ENCODE results near the gene EVA1A. TPM values are rescaled to one million over a fixed set of nuclear protein-coding genes. Genes with fewer than 3 reads are reported as not detected.

The EVA1A gene
- total and polyA plus RNA-seq, 2 experiments from 2014 or later: 4.6 to 7.9 TPM

DNA sequence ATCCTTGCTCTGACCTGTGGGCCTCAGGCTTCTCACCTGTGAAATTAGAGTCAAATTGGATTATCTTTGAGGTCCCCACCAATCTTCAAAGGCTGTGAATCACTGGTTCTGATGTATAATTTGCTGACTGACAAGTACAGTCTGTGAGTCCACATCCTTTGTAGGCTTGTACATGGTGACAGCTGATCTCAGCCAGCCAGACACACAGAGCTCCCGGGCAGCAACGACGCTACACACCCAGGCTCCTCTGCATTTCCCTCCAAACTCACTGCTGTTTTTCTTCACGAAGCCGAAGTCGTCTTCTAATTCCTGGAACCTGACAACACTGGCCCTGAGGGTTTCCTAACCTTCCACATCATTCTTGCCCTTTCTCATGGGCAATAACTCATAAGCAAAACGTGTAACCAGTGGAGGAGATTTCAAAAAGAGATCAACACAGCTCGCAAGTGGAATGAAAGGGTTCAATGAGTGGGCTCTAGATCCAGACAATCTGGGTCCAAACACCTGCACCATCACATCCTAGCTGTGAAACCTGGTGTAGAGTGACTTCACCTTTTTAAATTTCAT, 37.9 kb upstream of the EVA1A start:
- Histone ChIP-seq H3K4me2 (no peak overlapping the region), H3K36me3 (ENCODE audit: insufficient read depth) (no peaks in the 10 kb centered on the region), H4K20me1 (replicated peaks; ENCODE audit: insufficient read depth) (no peaks in the 10 kb centered on the region), H3K9me2 (ENCODE audit: insufficient read depth) (peaks cover 4% of the 10 kb centered on the region; the same call in 1 of the 2 replicates), H3K79me2 (replicated peaks; ENCODE audit: insufficient read depth) (no peaks in the 10 kb centered on the region), H2AFZ (no peak overlapping the region), H3K4me1 (ENCODE audit: insufficient read depth) (no peaks in the 10 kb centered on the region), H3K27me3 (ENCODE audit: insufficient read depth) (no peaks in the 10 kb centered on the region), H3K4me3 (no peak overlapping the region), H3K27ac (ENCODE audit: low read depth) (no peak overlapping the region), H3F3A (replicated peaks; ENCODE audit: low read depth) (no peaks in the 10 kb centered on the region)
- H3K4me3 Mint-ChIP-seq: no peak overlapping the region
- ATAC-seq (no peak), DNase-seq (ENCODE audit: low spot score) (no peak)
- TF ChIP-seq POLR2AphosphoS5 (IDR thresholded peaks at IDR 0.05; ENCODE audit: low read depth) (no peak), ZNF114 (CRISPR knock-in tag; IDR thresholded peaks at IDR 0.05) (no peak), STAT1 (IDR thresholded peaks at IDR 0.05; ENCODE audit: unreplicated experiment) (no peak), NANOG (IDR thresholded peaks at IDR 0.05; ENCODE audit: borderline replicate concordance) (no peak), ZNF331 (CRISPR knock-in tag; IDR thresholded peaks at IDR 0.05; ENCODE audit: low read depth) (no peak), JUNB (IDR thresholded peaks at IDR 0.05; ENCODE audit: unreplicated experiment) (no peak), CREB1 (CRISPR knock-in tag; IDR thresholded peaks at IDR 0.05; ENCODE audit: low read depth) (no peak), EZH2 (IDR thresholded peaks at IDR 0.05; ENCODE audit: low read depth, unreplicated experiment) (no peak), EZH2phosphoT487 (IDR thresholded peaks at IDR 0.05; ENCODE audit: unreplicated experiment) (no peak)
- TF ChIP-seq, protein P1, sequence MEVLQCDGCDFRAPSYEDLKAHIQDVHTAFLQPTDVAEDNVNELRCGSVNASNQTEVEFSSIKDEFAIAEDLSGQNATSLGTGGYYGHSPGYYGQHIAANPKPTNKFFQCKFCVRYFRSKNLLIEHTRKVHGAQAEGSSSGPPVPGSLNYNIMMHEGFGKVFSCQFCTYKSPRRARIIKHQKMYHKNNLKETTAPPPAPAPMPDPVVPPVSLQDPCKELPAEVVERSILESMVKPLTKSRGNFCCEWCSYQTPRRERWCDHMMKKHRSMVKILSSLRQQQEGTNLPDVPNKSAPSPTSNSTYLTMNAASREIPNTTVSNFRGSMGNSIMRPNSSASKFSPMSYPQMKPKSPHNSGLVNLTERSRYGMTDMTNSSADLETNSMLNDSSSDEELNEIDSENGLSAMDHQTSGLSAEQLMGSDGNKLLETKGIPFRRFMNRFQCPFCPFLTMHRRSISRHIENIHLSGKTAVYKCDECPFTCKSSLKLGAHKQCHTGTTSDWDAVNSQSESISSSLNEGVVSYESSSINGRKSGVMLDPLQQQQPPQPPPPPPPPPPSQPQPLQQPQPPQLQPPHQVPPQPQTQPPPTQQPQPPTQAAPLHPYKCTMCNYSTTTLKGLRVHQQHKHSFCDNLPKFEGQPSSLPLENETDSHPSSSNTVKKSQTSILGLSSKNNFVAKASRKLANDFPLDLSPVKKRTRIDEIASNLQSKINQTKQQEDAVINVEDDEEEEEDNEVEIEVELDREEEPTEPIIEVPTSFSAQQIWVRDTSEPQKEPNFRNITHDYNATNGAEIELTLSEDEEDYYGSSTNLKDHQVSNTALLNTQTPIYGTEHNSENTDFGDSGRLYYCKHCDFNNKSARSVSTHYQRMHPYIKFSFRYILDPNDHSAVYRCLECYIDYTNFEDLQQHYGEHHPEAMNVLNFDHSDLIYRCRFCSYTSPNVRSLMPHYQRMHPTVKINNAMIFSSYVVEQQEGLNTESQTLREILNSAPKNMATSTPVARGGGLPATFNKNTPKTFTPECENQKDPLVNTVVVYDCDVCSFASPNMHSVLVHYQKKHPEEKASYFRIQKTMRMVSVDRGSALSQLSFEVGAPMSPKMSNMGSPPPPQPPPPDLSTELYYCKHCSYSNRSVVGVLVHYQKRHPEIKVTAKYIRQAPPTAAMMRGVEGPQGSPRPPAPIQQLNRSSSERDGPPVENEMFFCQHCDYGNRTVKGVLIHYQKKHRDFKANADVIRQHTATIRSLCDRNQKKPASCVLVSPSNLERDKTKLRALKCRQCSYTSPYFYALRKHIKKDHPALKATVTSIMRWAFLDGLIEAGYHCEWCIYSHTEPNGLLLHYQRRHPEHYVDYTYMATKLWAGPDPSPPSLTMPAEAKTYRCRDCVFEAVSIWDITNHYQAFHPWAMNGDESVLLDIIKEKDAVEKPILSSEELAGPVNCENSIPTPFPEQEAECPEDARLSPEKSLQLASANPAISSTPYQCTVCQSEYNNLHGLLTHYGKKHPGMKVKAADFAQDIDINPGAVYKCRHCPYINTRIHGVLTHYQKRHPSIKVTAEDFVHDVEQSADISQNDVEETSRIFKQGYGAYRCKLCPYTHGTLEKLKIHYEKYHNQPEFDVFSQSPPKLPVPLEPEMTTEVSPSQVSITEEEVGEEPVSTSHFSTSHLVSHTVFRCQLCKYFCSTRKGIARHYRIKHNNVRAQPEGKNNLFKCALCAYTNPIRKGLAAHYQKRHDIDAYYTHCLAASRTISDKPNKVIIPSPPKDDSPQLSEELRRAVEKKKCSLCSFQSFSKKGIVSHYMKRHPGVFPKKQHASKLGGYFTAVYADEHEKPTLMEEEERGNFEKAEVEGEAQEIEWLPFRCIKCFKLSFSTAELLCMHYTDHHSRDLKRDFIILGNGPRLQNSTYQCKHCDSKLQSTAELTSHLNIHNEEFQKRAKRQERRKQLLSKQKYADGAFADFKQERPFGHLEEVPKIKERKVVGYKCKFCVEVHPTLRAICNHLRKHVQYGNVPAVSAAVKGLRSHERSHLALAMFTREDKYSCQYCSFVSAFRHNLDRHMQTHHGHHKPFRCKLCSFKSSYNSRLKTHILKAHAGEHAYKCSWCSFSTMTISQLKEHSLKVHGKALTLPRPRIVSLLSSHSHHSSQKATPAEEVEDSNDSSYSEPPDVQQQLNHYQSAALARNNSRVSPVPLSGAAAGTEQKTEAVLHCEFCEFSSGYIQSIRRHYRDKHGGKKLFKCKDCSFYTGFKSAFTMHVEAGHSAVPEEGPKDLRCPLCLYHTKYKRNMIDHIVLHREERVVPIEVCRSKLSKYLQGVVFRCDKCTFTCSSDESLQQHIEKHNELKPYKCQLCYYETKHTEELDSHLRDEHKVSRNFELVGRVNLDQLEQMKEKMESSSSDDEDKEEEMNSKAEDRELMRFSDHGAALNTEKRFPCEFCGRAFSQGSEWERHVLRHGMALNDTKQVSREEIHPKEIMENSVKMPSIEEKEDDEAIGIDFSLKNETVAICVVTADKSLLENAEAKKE (CRISPR knock-in tag; IDR thresholded peaks at IDR 0.05): no peak
- TF ChIP-seq, protein P2, sequence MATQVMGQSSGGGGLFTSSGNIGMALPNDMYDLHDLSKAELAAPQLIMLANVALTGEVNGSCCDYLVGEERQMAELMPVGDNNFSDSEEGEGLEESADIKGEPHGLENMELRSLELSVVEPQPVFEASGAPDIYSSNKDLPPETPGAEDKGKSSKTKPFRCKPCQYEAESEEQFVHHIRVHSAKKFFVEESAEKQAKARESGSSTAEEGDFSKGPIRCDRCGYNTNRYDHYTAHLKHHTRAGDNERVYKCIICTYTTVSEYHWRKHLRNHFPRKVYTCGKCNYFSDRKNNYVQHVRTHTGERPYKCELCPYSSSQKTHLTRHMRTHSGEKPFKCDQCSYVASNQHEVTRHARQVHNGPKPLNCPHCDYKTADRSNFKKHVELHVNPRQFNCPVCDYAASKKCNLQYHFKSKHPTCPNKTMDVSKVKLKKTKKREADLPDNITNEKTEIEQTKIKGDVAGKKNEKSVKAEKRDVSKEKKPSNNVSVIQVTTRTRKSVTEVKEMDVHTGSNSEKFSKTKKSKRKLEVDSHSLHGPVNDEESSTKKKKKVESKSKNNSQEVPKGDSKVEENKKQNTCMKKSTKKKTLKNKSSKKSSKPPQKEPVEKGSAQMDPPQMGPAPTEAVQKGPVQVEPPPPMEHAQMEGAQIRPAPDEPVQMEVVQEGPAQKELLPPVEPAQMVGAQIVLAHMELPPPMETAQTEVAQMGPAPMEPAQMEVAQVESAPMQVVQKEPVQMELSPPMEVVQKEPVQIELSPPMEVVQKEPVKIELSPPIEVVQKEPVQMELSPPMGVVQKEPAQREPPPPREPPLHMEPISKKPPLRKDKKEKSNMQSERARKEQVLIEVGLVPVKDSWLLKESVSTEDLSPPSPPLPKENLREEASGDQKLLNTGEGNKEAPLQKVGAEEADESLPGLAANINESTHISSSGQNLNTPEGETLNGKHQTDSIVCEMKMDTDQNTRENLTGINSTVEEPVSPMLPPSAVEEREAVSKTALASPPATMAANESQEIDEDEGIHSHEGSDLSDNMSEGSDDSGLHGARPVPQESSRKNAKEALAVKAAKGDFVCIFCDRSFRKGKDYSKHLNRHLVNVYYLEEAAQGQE (IDR thresholded peaks at IDR 0.05; ENCODE audit: unreplicated experiment): no peak
- TF ChIP-seq, protein P3, sequence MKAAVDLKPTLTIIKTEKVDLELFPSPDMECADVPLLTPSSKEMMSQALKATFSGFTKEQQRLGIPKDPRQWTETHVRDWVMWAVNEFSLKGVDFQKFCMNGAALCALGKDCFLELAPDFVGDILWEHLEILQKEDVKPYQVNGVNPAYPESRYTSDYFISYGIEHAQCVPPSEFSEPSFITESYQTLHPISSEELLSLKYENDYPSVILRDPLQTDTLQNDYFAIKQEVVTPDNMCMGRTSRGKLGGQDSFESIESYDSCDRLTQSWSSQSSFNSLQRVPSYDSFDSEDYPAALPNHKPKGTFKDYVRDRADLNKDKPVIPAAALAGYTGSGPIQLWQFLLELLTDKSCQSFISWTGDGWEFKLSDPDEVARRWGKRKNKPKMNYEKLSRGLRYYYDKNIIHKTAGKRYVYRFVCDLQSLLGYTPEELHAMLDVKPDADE (IDR thresholded peaks at IDR 0.05): no peak
- no peaks in the 10 kb centered on the region for H3K4me1 Mint-ChIP-seq
- no peaks in the 10 kb centered on the region for H3K36me3 Mint-ChIP-seq (ENCODE audit: low read depth)
- H3K27ac Mint-ChIP-seq: no peak overlapping the region
- no peaks in the 10 kb centered on the region for H3K9me3 Mint-ChIP-seq
- peaks cover 3% of the 10 kb centered on the region for H3K27me3 Mint-ChIP-seq (ENCODE audit: insufficient read depth, low read depth, poor library complexity)
